CD14-positive monocyte (primary cell): ENCODE results near the gene CSNK1D. TPM values are rescaled to one million over a fixed set of nuclear protein-coding genes. Genes with fewer than 3 reads are reported as not detected.

ENCODE experiments used
- polyA plus RNA-seq, 3 donors: library from polyadenylated mRNA; depleted of rRNA in 1 of 3; unstranded in 2 of 3; stranded (reverse) in 1 of 3; fragments of 300-500 nt in 2 of 3; fragments of >200 nt in 1 of 3; fragmentation: Illumina TruSeq in 2 of 3; gene quantifications; 1 replicate in 2 of 3; 2 replicates in 1 of 3; pipeline ENCODE4 v1.2.3, GENCODE V29; 2012 to 2021

Gene CSNK1D
- polyA plus RNA-seq, 3 donors, result 47.0 to 299 (median 60.9) TPM

Other genes with a start within 250 kb of the CSNK1D start
- 1 to 10 TPM in 1 of 3 donors, not detected in 2; 1.8 TPM for gene RAC3, start 242.0 kb downstream of the CSNK1D start, polyA plus RNA-seq
- gene DCXR, start 236.0 kb downstream of the CSNK1D start, polyA plus RNA-seq, result 10 to 100 TPM; 88.8 to 93.1 (median 90.3) TPM
- 10 to 100 TPM in 1 of 3 donors, 1 to 10 TPM in 2; 1.5 to 32.4 (median 4.1) TPM for gene RFNG, start 221.9 kb downstream of the CSNK1D start, polyA plus RNA-seq
- 100 to 1,000 TPM; 101 to 130 (median 110) TPM for gene GPS1, start 221.8 kb downstream of the CSNK1D start, polyA plus RNA-seq
- gene DUS1L, start 207.9 kb downstream of the CSNK1D start, polyA plus RNA-seq, result 100 to 1,000 TPM in 1 of 3 donors, 10 to 100 TPM in 2; 23.9 to 175 (median 47.6) TPM
- gene FASN, start 175.5 kb downstream of the CSNK1D start, polyA plus RNA-seq, result 1 to 10 TPM in 1 of 3 donors, under 1 TPM in 2; 0.08 to 8.4 (median 0.13) TPM
- 10 to 100 TPM; 17.1 to 43.8 (median 20.1) TPM for gene CCDC57, start 60.9 kb downstream of the CSNK1D start, polyA plus RNA-seq
- 100 to 1,000 TPM in 1 of 3 donors, 10 to 100 TPM in 2; 26.3 to 103 (median 35.3) TPM for gene SLC16A3, start 44.7 kb downstream of the CSNK1D start, polyA plus RNA-seq
- gene CD7, start 43.9 kb upstream of the CSNK1D start, polyA plus RNA-seq, result 1 to 10 TPM in 1 of 3 donors, under 1 TPM in 2; 0.38 to 3.6 (median 0.42) TPM
- 100 to 1,000 TPM; 136 to 209 (median 188) TPM for gene SECTM1, start 60.1 kb upstream of the CSNK1D start, polyA plus RNA-seq
- gene TEX19, start 85.5 kb upstream of the CSNK1D start, polyA plus RNA-seq, result not detected
- not detected for gene UTS2R, start 98.1 kb upstream of the CSNK1D start, polyA plus RNA-seq
- 10 to 100 TPM in 2 of 3 donors, 1 to 10 TPM in 1; 8.9 to 61.5 (median 12.7) TPM for gene HEXD, start 144.6 kb upstream of the CSNK1D start, polyA plus RNA-seq
- gene OGFOD3, start 144.9 kb upstream of the CSNK1D start, polyA plus RNA-seq, result 10 to 100 TPM; 17.9 to 36.4 (median 25.2) TPM
- 100 to 1,000 TPM; 160 to 225 (median 217) TPM for gene CYBC1, start 177.1 kb upstream of the CSNK1D start, polyA plus RNA-seq
- 100 to 1,000 TPM in 2 of 3 donors, 10 to 100 TPM in 1; 91.2 to 101 (median 100) TPM for gene NARF, start 185.0 kb upstream of the CSNK1D start, polyA plus RNA-seq
- 10 to 100 TPM in 1 of 3 donors, 1 to 10 TPM in 2; 3.5 to 18.4 (median 4.7) TPM for gene FOXK2, start 246.0 kb upstream of the CSNK1D start, polyA plus RNA-seq